ENCODE data around the gene TMBIM6.
"Not testable (repeated sequence)": the region's sequence is repeated elsewhere in the genome, so short reads cannot be mapped to it uniquely, and the experiment has no call there.

TMBIM6 gene

GRCh38 chr12:49707812-49708147, 33.6 kb upstream of the TMBIM6 start:
- H3K4me3 ChIP-seq (ENCODE audit: low read length) = no peak overlapping the region
- TF ChIP-seq, protein P1, sequence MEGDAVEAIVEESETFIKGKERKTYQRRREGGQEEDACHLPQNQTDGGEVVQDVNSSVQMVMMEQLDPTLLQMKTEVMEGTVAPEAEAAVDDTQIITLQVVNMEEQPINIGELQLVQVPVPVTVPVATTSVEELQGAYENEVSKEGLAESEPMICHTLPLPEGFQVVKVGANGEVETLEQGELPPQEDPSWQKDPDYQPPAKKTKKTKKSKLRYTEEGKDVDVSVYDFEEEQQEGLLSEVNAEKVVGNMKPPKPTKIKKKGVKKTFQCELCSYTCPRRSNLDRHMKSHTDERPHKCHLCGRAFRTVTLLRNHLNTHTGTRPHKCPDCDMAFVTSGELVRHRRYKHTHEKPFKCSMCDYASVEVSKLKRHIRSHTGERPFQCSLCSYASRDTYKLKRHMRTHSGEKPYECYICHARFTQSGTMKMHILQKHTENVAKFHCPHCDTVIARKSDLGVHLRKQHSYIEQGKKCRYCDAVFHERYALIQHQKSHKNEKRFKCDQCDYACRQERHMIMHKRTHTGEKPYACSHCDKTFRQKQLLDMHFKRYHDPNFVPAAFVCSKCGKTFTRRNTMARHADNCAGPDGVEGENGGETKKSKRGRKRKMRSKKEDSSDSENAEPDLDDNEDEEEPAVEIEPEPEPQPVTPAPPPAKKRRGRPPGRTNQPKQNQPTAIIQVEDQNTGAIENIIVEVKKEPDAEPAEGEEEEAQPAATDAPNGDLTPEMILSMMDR (conservative IDR thresholded peaks at IDR 0.05; ENCODE audit: low read depth, low read length) = no peak
- DNase-seq (ENCODE audit: low read depth) = no peak

DNA sequence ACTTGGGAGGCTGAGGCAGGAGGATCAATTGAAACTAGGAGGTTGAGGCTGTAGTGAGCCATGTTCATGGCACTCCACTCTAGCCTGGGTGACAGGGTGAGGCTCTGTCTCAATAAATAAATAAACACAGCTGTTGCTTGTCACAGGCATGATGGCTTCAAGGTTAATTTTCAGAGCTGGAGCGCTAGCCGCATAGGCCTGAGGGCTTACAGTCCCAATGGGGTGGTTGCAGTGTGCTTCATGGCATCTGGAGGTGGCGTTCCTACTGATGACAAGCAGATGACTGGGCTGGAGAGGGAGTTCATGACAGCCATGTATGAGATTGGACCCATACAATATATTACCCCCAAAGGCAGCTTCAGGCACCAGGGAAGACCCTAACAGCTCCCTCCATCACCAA, 32.5 kb upstream of the TMBIM6 start:
- no peak overlapping the region for H3K4me3 ChIP-seq (ENCODE audit: low read length)
- TF ChIP-seq, protein P1 (conservative IDR thresholded peaks at IDR 0.05; ENCODE audit: low read depth, low read length) = no peak
- no peak for DNase-seq (ENCODE audit: low read depth)

DNA sequence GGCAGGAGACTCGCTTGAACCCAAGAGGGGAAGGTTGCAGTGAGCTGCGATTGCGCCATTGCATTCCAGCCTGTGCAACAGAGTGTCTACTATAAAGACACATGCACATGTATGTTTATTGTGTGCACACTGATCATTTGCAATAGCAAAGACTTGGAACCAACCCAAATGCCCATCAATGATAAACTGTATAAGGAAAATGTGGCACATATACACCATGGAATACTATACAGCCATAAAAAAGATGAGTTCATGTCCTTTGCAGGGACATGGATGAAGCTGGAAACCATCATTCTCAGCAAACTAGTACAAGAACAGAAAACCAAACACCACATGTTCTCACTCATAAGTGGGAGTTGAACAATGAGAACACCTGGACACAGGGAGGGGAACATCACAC, 27.4 kb upstream of the TMBIM6 start:
- not testable (repeated sequence) for DNase-seq (ENCODE audit: low read depth); H3K4me3 ChIP-seq (ENCODE audit: low read length)

DNA sequence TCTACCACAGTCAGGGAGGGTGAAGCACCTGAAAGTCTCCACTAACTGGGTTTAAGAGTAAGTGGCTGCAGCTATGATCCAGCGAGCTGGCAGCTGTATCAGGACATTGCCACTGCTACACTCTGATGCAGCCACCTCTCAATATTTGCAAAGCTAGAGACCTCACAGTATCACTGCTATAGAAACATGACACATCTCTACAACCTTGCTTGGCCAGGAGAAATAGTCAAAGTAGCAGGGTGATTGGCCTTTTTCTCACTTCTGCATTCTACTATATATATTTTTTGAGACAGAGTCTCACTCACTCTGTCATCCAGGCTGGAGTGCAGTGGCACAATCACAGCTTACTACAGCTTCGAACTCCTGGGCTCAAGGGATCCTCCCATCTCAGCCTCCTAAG, 24.8 kb upstream of the TMBIM6 start:
- TF ChIP-seq, protein P1 (conservative IDR thresholded peaks at IDR 0.05; ENCODE audit: low read depth, low read length) = no peak
- DNase-seq (ENCODE audit: low read depth) = no peak
- H3K4me3 ChIP-seq (ENCODE audit: low read length) = no peak overlapping the region

GRCh38 chr12:49717800-49718199, 23.6 kb upstream of the TMBIM6 start:
- not testable (repeated sequence) for H3K4me3 ChIP-seq (ENCODE audit: low read length); DNase-seq (ENCODE audit: low read depth)

- DNase-seq (ENCODE audit: low read depth) = no peak
- TF ChIP-seq, protein P1 (conservative IDR thresholded peaks at IDR 0.05; ENCODE audit: low read depth, low read length) = peak; percentile 19
Measured at GRCh38 chr12:49720214-49720613, 21.1 kb upstream of the TMBIM6 start.

DNA sequence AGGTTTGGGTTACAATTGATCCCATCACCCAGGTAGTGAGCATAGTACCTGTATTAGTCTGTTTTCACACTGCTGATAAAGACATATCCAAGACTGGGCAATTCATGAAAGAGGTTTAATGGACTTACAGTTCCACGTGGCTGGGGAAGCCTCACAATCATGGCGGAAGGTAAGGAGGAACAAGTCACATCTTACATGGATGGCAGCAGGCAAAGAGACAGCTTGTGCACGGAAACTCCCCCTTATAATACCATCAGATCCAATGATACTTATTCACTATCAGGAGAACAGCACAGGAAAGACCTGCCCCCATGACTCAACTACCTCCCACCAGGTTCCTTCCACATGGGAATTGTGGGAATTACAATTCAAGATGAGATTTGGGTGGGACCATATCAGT, 20.0 kb upstream of the TMBIM6 start:
- H3K4me3 ChIP-seq (ENCODE audit: low read length); DNase-seq (ENCODE audit: low read depth): not testable (repeated sequence)

More at GRCh38 chr12:49720214-49720613, 21.1 kb upstream of the TMBIM6 start:
- no peak overlapping the region for H3K4me3 ChIP-seq (ENCODE audit: low read length)

DNA sequence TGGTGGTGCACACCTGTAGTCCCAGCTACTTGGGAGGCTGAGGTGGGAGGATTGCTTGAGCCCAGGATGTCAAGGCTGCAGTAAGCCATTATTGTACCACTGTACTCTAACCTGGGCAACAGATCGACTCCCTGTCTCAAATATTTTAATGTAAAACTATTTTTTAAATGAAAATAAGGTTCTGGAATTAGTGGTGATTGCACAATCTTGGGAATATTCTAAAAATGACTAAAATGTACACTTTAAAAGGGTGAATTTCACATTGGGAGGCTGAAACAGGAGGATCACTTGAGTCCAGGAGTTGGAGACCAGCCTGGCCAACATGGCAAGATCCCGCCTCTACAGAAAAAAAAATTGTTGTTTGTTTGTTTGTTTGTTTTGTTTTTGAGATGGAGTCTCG, 12.9 kb upstream of the TMBIM6 start:
- no peak overlapping the region for H3K4me3 ChIP-seq (ENCODE audit: low read length)
- DNase-seq (ENCODE audit: low read depth) = no peak
- TF ChIP-seq, protein P1 (conservative IDR thresholded peaks at IDR 0.05; ENCODE audit: low read depth, low read length) = no peak

DNA sequence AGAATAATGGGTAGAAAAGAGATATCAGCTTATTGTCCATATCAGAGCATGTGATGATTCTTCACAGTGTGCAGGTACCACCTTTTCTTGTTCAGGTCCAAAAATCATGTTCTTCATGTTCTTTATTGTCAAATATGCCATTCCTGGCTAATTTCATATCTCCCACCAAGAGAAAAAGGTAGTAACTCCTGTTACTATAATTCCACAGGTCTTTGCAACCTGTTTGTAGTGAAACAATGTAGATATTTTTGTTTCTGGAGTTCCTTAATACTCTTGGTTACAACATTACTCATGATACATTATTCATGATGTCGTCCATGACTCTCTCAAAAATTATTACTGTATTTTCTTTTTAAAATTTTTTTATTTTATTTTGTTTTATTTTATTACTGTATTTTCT, 11.3 kb upstream of the TMBIM6 start:
- no peak overlapping the region for H3K4me3 ChIP-seq (ENCODE audit: low read length)
- TF ChIP-seq, protein P1 (conservative IDR thresholded peaks at IDR 0.05; ENCODE audit: low read depth, low read length) = no peak
- DNase-seq (ENCODE audit: low read depth) = no peak
